ENCODE data around the gene RBM3. TPM values are rescaled to one million over a fixed set of nuclear protein-coding genes. Genes with fewer than 3 reads are reported as not detected.

Gene RBM3
- total and polyA plus RNA-seq, 7 donors: 15.9 to 206 (median 68.9) TPM

GRCh38 chrX:48558271-48558670, 16.0 kb upstream of the RBM3 start:
- WGBS, 3 donors: 66 to 76% (median 72%) methylated on average over 4 of the region's 4 CpGs
- ATAC-seq (peak; percentile 46 to 80 (median 68)), DNase-seq (no peak)
- Histone ChIP-seq H3K9me3 (no peaks in the 10 kb centered on the region), H3K4me1 (no peaks in the 10 kb centered on the region), H3K36me3 (ENCODE audit: insufficient read depth in 1 of 2, low read depth in 1 of 2) (peaks cover 7 to 60% of the 10 kb centered on the region in 2 donors), H3K4me3 (no peak overlapping the region), H3K27ac (no peak overlapping the region), H3K27me3 (ENCODE audit: insufficient read depth in 3 of 3, low read length in 2 of 3) (peaks cover 0 to 3% (median 0%) of the 10 kb centered on the region in 3 donors)
- intact Hi-C loops (cut with DNase I): no loop called here
- no peak for TF ChIP-seq CTCF (IDR thresholded peaks at IDR 0.05)

- H3K36me3 ChIP-seq (ENCODE audit: insufficient read depth in 1 of 2, low read depth in 1 of 2): peaks cover 7 to 59% of the 10 kb centered on the region in 2 donors
- WGBS, 3 donors: 95% methylated on average over 18 to 24 of the region's 24 CpGs
- ATAC-seq: no peak
Measured at GRCh38 chrX:48559636-48560035, 14.6 kb upstream of the RBM3 start.

GRCh38 chrX:48560056-48560455, 14.2 kb upstream of the RBM3 start:
- Histone ChIP-seq H3K9me3 (no peaks in the 10 kb centered on the region), H3K27ac (no peak overlapping the region), H3K36me3 (ENCODE audit: insufficient read depth in 1 of 2, low read depth in 1 of 2) (peaks cover 7 to 55% of the 10 kb centered on the region in 2 donors), H3K4me3 (no peak overlapping the region), H3K27me3 (ENCODE audit: insufficient read depth in 3 of 3, low read length in 2 of 3) (peaks cover 0 to 3% (median 0%) of the 10 kb centered on the region in 3 donors), H3K4me1 (no peaks in the 10 kb centered on the region)
- no peak for TF ChIP-seq CTCF (IDR thresholded peaks at IDR 0.05)
- no peak for DNase-seq
- WGBS, 3 donors: 92 to 97% (median 94%) methylated on average over 12 to 14 of the region's 14 CpGs
- ATAC-seq: no peak
- intact Hi-C loops (cut with DNase I): no loop called here

More at GRCh38 chrX:48559636-48560035, 14.6 kb upstream of the RBM3 start:
- intact Hi-C loops (cut with DNase I): no loop called here
- H3K27me3 ChIP-seq (ENCODE audit: insufficient read depth in 3 of 3, low read length in 2 of 3): peaks cover 0 to 3% (median 0%) of the 10 kb centered on the region in 3 donors
- H3K4me1 ChIP-seq: no peaks in the 10 kb centered on the region
- no peak for TF ChIP-seq CTCF (IDR thresholded peaks at IDR 0.05)
- no peak for DNase-seq
- no peak overlapping the region for H3K27ac ChIP-seq
- H3K4me3 ChIP-seq: no peak overlapping the region
- H3K9me3 ChIP-seq: no peaks in the 10 kb centered on the region

- DNase-seq (no peak), ATAC-seq (no peak)
- Histone ChIP-seq H3K9me3 (no peaks in the 10 kb centered on the region), H3K36me3 (ENCODE audit: insufficient read depth in 1 of 2, low read depth in 1 of 2) (peaks cover 7 to 49% of the 10 kb centered on the region in 2 donors), H3K27ac (no peak overlapping the region), H3K27me3 (ENCODE audit: insufficient read depth in 3 of 3, low read length in 2 of 3) (peaks cover 0 to 3% (median 0%) of the 10 kb centered on the region in 3 donors), H3K4me3 (no peak overlapping the region), H3K4me1 (no peaks in the 10 kb centered on the region)
- intact Hi-C loops (cut with DNase I): no loop called here
- 95 to 98% (median 98%) methylated on average over 11 to 12 of the region's 12 CpGs for WGBS, 3 donors
- TF ChIP-seq CTCF (IDR thresholded peaks at IDR 0.05): no peak
Measured at GRCh38 chrX:48560681-48561080, 13.6 kb upstream of the RBM3 start.

GRCh38 chrX:48569958-48570357, 4.3 kb upstream of the RBM3 start:
- no peak for DNase-seq
- Histone ChIP-seq H3K36me3 (ENCODE audit: insufficient read depth in 1 of 2, low read depth in 1 of 2) (peaks cover 0 to under 1% of the 10 kb centered on the region in 2 donors), H3K9me3 (no peaks in the 10 kb centered on the region), H3K4me1 (no peaks in the 10 kb centered on the region), H3K27me3 (ENCODE audit: insufficient read depth in 3 of 3, low read length in 2 of 3) (no peaks in the 10 kb centered on the region), H3K4me3 (no peak overlapping the region), H3K27ac (no peak overlapping the region)
- intact Hi-C loops (cut with DNase I): no loop called here
- no peak for TF ChIP-seq CTCF (IDR thresholded peaks at IDR 0.05)
- no peak for ATAC-seq
- 54 to 77% (median 55%) methylated on average over 1 of the region's 1 CpG for WGBS, 3 donors
